ENCODE measurements around the gene CASP9.

- TF ChIP-seq ATF6 (CRISPR knock-in tag; IDR thresholded peaks at IDR 0.05): no peak
- TF ChIP-seq RELA (CRISPR knock-in tag; IDR thresholded peaks at IDR 0.05; ENCODE audit: borderline replicate concordance): no peak
- no peak for TF ChIP-seq CTCF (IDR thresholded peaks at IDR 0.05)
- TF ChIP-seq ETV6 (CRISPR knock-in tag; IDR thresholded peaks at IDR 0.05): no peak
- TF ChIP-seq ZNF232 (CRISPR knock-in tag; IDR thresholded peaks at IDR 0.05): no peak
- TF ChIP-seq STAT6 (CRISPR knock-in tag; conservative IDR thresholded peaks at IDR 0.05; ENCODE audit: low read depth): no peak
- TF ChIP-seq ERG (CRISPR knock-in tag; IDR thresholded peaks at IDR 0.05): no peak
- no peak for TF ChIP-seq ATF1 (CRISPR knock-in tag; IDR thresholded peaks at IDR 0.05)
- no peak for TF ChIP-seq NR3C1 (CRISPR knock-in tag; conservative IDR thresholded peaks at IDR 0.05; ENCODE audit: low read depth)
These were observed at the start of gene CASP9 for GRCh38 chr1:15524021-15524282.
